ENCODE results near the gene FRRS1L.

FRRS1L gene

DNA sequence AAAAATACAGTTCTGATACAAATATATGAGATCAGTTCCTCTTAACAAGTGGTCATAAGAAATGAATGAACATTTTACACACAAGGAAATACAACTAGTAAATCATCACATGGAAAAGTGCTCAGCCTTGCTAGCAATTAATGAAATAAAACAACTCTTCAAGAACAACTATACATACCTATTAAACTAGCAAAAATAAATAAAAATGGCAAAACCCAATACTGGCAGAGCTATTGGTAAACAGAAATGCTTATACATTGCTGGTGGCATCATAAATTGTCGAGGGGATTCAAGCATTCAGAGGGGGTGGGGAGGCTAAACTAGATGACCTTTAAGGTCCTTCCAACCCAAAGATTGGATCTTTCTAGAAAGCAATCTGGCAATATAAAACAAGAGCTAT lies 5.9 kb upstream of the FRRS1L start:
- DNase-seq: no peak

DNA sequence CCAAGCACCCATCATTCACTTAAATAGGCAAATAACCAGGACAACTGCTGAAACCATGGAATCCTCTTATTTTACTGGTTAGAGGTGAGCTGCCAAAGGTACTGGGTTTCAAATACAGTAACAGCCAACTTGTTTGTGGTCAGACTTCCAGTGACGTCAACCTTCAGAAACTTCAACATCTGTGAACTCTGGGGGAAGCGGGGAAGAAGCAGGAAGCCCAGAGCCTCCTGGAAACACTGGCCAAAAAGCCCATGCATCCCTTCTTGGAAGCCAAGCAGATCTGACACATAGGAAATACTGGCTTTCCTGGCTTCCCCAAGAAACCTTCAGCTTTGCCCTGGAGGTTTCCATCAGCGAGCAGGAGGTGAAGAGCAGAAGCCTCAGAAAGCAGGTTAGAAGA lies 4.9 kb upstream of the FRRS1L start:
- DNase-seq: no peak

DNA sequence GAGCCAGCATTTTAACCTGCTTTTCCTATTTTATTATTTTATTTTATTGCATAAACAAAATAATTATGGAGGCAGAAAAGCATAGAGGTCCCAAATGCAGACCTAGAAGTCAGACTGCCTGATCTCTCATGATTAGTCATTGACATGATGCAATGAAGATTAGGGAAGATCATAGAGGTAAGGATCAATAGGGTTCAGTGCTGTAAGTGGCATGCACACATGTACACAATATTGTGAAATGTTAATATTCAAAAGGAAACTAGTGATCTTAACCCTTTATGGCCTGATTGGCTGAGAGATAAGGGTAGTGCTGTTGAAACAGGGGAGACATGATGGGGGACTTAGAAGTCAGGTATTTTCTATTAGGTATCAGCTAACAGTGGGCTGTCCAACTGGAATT lies 1.1 kb upstream of the FRRS1L start:
- DNase-seq: no peak

DNA sequence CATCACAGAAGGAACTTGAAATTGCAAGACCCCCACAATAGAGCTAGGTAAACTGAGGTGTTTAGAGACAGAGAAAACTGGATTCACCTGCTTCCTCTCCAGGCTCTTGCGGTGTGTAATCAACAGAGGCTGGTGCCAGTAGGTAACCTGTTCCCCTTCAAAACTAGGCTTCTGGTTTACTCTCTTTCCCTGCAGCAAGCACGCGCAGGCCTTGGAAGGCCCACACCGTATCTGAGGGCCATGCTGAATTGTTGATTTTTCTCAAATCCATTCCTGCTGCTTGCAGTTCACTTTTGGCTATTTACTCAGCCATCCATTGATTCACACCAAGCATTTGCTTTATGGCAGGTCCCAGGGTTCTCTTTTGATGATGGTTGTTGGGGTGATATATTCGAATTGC lies 667 bp upstream of the FRRS1L start:
- DNase-seq: no peak

DNA sequence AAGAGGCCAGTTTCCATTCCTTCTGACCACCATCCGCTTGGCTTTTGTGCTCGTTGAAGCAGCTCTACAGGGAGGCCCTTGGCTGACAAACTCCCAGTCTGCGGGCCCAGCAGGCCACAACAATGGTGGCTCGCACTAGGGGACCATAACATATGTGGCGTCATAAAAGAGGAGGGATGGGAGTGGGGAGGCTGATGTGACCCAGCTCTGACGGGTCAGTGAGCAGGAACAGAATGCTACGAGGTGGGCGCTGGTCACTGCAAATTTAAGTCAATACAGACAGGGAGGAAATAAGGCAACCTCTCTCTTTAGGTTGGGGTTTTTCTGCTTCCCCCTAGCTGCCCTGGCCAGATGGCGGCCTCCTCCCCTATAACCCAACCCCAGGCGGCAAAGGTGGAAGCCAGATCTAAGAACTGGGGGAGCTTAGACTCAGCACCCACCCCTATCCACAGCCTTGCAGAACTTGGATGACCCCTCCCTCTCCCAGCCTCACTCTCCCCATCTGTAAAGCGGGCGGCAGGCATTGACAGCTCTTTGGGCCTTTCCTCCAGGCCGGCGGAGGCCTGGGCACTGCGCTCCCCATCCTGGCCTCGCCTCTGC lies 778 bp downstream of the FRRS1L start:
- no peak for DNase-seq

DNA sequence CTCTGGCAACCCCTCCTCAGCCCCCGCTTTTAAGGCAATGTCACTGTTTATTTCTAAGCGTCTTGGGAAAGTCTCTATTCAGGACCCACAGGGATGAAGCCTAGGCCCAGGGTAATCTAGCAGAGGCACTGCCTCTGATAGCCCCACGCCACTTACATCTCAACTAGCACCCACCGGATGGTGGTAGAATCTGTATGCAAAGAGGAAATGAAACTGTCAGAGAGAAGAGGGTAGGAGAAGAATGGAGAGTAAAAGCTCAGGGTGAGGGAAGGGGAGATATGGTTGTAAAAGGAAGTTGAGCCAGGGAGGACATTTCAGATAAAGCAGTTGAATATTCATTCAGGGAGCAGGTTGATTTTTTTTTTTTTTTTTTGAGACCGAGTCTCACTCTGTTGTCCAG lies 3.0 kb downstream of the FRRS1L start:
- DNase-seq: no peak

DNA sequence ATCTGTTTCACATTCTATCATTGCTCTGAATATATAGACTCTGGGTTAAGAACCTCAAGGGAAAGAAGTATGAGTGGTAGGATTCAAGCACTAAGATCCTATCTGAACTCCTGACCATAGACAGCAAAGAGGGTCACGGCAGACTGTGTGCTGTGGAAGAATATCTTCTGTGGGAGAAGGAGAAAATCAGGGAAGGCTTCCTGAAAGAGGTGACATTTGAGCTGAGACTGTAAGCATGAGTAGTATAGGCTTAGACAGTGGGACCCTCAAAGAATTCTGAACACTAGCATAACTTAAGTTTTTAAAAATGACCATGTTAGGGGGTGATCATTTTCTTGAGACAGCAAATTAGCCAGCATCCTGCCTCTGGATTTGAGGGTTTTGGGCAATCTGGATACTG lies 3.9 kb downstream of the FRRS1L start:
- DNase-seq: no peak

DNA sequence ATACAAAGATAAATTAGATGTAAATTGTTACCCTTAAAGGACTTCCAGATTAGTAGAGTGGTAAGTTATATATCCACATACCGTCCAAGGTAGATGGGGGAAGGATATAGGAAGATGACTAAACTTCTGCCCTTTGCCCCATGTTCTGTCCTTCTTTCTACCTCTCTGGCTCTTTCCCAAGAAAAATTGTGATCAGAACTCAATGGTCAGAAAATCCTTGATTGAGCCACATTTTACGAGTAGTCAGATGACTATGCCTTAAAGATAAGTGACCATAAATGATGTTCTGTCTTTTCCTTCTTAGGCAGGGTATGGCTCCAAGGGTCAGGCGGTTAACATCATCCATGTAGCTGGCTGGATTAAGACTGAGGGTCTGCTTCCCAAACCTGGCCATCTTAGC lies 4.4 kb downstream of the FRRS1L start:
- DNase-seq: no peak

DNA sequence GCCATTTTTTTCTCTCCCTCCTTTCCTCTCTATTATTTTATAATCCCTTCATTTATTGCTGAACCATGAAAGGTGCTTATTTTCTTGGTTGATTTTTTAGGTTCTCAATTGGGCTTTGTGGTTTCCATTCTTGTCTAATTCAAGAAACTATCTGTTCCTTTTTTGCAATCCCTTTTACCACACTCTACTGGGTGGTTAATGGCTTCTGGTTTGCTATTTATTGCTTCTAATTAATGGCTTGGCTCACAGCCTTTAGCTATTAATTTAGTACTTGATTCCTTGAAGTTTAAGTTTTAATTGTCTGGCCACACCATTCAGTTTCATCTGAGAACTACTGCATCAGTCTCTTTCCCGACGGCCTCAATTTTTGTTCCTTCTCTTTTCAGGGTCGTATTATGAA lies 5.6 kb downstream of the FRRS1L start:
- no peak for DNase-seq

DNA sequence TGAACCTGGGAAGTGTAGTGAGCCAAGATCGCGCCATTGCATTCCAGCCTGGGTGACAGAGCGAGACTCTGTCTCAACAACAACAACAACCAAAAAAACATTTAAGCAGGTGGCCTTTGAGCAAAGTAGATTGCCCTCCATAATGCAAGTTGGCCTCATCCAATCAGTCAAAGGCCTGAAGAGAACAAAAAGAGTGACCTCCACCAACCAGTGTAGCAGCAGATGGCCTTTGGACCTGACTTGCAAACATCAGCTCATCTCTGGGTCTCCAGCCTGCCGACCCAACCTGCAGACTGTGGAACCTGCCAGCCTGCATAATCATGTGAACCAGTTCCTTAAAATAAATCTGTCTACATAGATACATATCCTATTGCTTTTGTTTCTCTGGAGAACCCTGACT lies 7.5 kb downstream of the FRRS1L start:
- no peak for DNase-seq

DNA sequence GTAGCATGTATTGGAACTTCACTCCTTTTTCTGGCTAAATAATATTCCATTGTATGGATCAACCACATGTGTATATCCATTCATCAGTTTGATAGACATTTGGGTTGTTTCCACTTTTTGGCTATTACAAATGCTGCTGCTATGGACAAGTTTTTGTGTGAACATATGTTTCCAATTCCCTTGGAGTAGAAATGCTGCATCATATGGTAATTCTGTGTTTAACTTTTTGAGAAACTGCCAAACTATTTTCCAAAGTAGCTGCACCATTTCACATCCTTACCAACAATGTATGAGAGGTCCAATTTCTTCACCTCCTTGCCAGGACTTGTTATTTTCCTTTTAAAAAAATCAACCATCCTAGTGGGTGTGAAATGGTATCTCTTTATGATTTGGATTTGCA lies 8.4 kb downstream of the FRRS1L start:
- no peak for DNase-seq

DNA sequence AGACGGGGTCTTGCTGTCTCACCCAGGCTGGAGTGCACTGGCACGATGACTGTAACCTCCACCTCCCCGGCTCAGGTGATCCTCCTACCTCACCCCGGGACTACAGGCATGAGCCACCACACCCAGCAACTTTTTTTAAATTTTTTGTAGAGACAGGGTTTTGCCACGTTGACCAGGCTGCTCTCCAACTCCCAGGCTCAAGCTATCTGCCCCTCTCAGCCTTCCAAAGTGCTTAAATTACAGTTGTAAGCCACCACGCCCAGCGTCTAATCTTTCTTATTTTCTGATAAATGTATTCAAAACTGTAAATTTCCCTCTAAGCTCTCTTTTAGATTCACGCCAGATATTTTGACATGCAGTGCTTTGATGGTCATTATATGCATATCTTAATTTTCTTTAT lies 10.3 kb downstream of the FRRS1L start:
- DNase-seq: no peak

DNA sequence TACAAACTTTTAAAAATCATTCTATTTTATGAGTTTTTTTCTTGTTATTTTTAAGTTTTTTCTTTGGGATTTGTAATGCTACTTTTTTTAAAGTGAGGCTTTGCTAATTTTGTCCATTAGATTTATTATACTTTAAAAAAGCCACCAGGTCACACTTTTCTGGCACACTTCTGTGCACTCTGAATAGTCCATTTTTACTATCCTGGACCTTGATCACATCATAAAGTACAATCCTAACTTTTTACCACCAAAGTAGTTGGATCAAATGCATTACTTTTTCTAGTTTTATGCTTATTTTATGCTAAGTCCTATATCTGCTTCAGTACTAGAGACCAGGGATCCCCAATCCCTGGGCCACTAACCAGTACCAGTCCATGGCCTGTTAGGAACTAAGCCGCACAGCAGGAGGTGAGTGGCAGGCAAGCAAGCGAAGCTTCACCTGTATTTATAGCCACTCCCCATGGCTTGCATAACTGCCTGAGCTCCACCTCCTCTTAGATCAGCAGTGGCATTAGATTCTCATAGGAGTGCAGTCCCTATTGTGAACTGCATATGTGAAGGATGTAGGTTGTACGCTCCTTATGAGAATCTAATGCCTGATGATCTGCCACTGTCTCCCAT lies 16.0 kb downstream of the FRRS1L start:
- no peak for DNase-seq

DNA sequence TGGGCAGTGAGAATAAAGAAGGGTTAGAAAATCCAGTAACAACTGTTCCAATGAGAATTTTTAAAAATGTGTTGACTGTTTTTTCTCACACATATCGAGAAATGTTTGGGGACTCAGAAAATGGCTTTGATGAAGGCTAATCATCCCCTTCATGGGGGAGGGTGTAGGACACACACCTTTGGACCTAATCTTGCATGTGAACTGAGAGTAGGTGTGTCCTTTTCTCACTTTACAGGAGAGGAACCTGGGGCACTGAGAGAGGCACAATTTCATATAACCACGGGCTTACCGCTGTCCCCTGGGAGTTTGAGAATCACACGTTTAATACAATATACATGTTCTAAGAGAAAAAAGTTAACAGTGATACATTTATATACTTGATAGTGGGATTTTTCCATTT lies 17.3 kb downstream of the FRRS1L start:
- no peak for DNase-seq

DNA sequence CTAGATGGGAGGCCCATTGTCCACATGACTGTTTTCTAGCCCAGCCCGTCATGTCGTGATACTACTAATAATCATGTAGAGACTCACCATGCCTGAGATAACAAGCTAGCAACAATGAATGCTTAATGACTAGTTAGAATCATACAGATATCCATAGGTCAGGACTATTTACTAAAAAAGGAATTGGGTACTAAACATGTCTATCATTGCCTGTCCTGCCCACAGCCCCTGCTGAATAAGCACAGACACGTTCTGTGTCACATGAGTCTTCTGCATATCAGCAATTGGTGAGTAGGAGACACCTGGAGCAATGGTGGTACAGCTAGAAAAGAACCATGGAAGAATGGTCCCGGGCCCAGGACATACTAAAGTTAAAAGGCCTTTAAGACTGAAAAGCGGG lies 18.0 kb downstream of the FRRS1L start:
- DNase-seq: no peak

DNA sequence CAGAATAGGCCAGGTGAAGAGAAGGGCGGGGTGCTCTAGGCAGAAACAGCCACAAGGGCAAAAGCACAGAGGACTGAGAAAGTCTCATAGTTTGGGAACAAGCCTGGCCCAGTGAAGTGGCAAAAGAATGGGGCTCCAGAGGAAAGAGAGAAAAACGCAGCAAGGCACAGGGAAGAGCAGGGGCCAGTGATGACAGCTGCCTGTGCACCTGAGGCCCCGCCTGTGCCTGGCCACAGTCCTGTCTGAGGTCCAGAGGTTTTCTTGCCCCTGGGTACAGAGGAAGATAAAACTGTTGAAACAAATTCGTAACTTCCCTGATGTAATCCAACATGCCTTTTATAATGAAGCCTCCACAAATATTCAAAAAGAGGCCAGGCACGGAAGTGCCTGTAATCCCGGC lies 22.0 kb downstream of the FRRS1L start:
- no peak for DNase-seq

DNA sequence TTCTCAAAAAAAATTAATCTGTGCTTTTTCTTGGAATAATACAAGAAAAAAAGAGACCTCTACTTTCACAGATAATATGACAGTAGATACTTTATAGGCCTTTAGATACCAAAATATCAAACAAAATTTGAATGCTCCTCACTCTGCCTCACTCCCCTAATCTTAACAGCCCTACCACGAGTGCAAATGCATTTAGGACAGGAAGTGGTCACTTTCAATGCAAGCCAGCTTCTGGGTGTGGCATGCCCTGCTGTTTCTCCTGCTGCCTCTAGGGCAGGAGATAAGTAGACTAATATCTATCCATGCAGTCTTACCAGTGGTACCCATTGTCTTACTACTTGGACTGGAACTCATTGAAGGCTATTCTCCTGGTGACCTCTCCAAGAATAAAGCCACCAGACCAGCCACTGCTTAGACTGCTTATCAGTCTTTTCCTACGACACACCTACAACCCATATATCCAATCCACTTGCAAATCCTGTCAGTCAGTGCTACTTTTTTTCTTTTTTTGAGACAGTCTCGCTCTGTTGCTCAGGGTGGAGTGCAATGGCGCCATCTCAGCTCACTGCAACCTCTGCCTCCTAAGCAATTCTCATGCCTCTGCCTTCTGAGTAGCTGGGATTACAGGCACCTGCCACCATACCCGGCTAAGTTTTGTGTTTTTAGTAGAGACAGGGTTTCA lies 23.0 kb downstream of the FRRS1L start:
- no peak for DNase-seq

DNA sequence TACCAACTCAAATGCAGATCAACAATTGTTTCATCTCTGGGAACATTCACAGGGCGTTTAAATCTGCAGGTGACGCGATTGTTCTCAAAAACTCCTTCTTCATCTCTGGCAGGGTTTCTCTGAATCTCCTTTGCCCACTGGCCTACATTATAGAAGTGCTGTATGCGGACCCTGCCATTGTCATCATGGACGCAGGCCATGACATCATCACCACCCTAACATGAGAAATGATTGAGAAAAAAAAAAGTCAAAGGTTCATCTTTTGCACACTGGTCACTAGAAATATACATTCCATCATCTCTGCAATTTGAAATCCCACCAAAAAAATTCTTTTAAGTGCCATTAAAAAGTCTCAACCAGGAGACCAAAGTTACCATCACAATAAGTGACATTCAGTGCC lies 25.7 kb downstream of the FRRS1L start:
- DNase-seq: no peak

DNA sequence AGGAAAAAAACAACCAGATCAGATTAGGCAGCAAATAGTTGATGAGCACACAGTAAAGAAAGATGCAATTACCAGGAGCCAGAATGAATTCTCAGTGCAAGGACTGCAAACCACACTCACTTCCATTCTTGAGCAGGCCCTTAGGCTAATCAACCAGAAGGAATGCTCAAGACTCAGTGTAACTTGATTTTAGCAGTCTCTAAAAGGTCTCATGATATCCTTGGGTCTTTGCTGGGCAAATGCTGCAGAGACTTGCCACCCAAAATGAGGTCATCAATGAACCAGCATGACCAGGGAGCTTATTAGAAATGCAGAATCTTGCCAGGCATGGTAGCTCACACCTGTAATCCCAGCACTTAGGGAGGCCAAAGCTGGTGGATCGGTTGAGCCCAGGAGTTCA lies 27.2 kb downstream of the FRRS1L start:
- no peak for DNase-seq

DNA sequence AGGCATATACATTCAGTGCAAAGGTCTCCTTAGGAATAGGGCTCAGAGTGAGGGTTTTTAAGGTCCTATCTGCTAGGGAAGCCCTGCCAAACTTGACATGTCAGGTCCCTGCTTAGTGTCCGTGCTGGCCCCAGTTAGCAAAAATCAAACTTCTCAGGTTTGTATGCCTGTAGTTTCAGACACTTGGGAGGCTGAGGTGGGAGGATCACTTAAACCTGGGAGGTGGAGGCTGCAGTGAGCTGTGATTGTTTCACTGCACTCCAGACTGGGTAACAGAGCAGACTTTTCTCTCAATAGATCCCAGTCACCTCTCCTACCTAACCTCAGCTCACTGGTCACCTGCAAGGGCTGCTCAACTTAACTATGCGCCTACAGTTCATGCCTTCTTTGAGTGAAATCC lies 28.6 kb downstream of the FRRS1L start:
- DNase-seq: no peak

DNA sequence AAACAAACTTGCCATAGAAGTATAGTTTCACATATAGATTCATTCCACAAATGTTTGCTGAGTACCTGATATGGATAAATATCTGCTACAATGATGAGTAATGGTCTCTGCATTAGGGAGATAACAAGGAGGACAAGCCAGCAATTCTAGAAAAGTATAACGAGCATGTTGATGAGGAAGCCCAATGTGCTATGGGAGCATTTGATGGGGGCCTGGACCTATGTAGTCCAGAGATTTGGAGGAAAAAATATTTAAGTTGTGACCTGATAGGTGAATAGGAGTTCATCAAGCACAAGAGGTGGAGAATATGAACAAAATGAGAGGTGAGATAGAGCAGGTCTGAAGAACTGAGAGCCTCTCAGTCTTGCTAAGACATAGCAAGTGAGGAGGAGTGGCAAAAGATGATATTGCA lies 32.9 kb downstream of the FRRS1L start:
- DNase-seq: no peak

DNA sequence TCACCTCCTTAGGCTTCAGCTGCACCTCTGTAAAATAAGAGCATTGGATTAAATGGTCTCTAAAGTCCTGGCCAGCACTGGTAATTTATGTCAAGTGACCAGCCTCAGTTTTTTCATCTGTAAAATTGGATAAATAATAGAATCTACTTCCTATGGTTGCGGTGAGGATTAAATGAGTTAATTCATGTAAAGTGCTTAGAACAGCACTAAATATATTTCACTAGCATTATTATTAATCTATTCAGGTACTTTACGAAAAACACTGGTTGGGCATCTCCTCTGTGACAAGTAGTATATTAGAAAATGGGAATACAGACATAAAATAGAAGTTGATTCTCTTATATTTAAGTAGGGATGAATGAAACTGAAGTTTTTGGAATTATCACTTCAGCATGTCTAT lies 33.5 kb downstream of the FRRS1L start:
- DNase-seq: no peak

DNA sequence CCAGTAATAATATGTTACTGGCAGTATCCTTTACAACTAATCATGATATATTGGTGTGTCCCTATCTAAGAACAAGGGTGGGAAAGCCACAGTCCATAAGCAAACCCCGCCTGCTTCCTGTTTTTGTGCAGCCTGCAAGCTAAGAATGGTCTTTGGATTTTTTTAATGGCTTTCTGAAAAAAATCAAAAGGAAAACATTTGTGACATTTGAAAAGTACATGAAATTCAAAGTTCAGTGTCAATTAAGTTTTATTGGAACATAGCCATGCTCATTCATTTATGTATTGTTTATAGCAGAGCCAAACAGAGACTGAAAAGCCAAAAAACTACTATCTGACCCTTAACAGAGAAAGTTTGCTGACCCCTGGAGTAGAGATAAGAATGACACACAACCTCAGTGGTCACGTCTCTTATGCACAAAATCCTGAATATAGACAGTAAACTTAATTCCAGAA lies 34.5 kb downstream of the FRRS1L start:
- DNase-seq: no peak

DNA sequence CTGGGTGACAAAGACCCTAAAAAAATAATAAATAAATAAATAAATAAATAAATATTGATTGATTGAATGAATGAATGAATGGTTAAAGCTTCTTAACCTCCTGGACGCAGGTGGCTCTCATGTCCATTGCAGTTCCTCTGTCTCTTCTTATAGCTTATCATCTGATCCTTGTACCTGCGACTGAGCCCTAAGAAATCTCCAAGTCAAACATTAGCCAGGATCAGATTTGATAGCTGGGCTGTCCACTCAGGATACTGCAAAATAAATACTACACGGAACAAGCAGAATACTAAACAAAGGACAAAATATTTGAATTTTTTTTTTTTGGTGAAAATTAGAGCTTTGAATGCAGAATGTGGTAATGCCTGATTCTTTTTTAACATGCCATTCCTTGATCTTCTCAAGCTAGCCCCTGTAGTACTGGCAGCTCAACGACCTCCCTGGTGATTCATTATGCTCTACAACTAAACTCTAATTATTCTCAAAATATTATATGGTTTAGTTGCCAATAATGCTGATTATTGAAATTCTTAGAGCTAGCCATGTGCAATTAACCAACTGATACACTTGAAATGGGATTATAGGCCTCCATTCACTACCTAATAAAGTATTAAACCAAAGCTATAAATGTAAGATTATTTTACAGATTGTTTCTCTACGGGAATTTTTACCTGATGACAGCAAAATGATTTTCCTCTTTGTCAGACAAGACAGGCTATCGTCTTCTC lies 37.4 kb downstream of the FRRS1L start:
- DNase-seq: no peak

Measured in midbrain (tissue), 1 donor.